ENCODE data around the gene CCDC182. TPM values are rescaled to one million over a fixed set of nuclear protein-coding genes. Genes with fewer than 3 reads are reported as not detected.

Gene CCDC182
- total and polyA plus RNA-seq, 2 of the 13 experiments (the other 11 are each of a cell fraction or from before 2014, with no cell fraction given), result not detected

DNA sequence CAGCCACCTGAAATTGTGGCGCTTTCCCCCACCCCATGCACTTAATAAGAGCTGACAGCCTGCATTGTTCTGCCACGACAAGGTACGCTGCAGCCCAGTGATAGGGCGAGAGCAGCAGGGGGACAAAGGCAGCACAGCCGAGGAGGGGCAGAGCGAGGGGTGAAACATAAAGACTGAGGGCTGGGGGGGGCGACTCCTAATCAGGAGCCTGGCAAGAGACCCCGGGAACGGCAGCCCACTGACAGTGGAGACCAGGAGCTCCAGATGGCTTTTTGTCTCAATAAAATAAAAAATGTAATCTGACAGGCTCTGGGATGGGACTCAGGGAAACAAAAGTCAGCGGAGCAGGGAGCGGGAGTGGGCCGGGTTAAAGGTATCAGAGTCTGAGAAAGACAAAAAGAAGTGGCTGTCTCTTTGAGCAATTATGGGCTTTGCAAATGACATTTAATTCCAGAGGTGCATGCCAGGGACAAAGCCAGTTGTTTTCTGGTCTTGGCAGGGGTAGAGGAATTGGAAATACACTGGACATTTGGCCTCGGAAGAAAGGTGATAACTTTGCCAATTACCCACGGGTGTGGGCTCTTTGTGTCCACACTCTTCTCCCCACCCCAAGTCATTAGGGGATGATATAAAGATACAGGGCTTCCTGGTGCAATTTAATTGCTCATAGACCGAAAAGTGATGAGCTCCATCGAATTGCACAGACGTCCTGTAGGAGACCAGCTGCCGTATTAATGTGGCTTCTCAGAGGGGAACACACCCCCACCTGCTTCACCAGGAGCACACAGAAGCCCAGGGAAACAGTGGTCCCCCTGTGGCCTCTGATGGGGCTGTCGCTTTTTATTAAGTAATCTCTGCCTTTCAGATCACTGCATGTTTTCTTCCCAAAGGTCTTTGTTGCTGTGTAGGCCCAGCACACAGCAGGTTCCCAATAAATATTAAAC is 17.6 kb upstream of the CCDC182 start:
- no peak overlapping the region for H3K27ac ChIP-seq (ENCODE audit: extremely low read length, insufficient read depth, low read length)
- peaks cover 10% of the 10 kb centered on the region for H3K4me1 ChIP-seq (ENCODE audit: insufficient read depth, low read length)
- no peak overlapping the region for H3K9ac ChIP-seq (ENCODE audit: insufficient read depth, low read depth, low read length)
- no peaks in the 10 kb centered on the region for H3K79me2 ChIP-seq (ENCODE audit: insufficient read depth, low read length)
- peaks cover 2 to 70% of the 10 kb centered on the region in 2 experiments; a peak in 4 of 5 replicates for H3K27me3 ChIP-seq (ENCODE audit: control insufficient read depth in 1 of 2, insufficient read depth in 2 of 2, low read length in 2 of 2)
- POLR2A ChIA-PET, result no interaction called here
- H2AFZ ChIP-seq (ENCODE audit: low read length), result no peak overlapping the region
- no peaks in the 10 kb centered on the region for H3K9me3 ChIP-seq (ENCODE audit: low read length)
- intact Hi-C loops (cut with micrococcal nuclease; ENCODE audit: unreplicated experiment), result no loop called here
- no peaks in the 10 kb centered on the region for H4K20me1 ChIP-seq (ENCODE audit: insufficient read depth, low read length)
- TF ChIP-seq ZNF367 (CRISPR knock-in tag; IDR thresholded peaks at IDR 0.05; ENCODE audit: borderline replicate concordance) (no peak), DBP (CRISPR knock-in tag; IDR thresholded peaks at IDR 0.05; ENCODE audit: not compliant biosample characterization) (no peak), ZNF318 (CRISPR knock-in tag; IDR thresholded peaks at IDR 0.05) (no peak)
- DNase-seq (ENCODE audit: low spot score) (no peak), FAIRE-seq (no peak), ATAC-seq (peak; percentile 25; the same call in 1 of the 3 replicates)
- no TSS peak for BruUV-seq (replicated peaks)
- 29% methylated on average over 19 of the region's 19 CpGs for WGBS (ENCODE audit: low lambda C conversion rate)
- CTCF ChIA-PET (ENCODE audit: low intra/inter-chr PET ratio, low total read pairs), result no interaction called here
- no peak overlapping the region for H3K4me3 ChIP-seq (replicated peaks in 1 of 3; ENCODE audit: insufficient read depth in 1 of 3, low read depth in 2 of 3, low read length in 3 of 3)
- H3K36me3 ChIP-seq (replicated peaks in 1 of 2; ENCODE audit: control insufficient read depth in 1 of 2, insufficient read depth in 2 of 2, low read length in 2 of 2), result no peaks in the 10 kb centered on the region
- no peak overlapping the region for H3K4me2 ChIP-seq (ENCODE audit: low read depth, low read length)
- in situ Hi-C loops (cut with HindIII; ENCODE audit: extremely low pct_ligation_motif_present, low pct_unique_long_range_greater_than_20kb), result no loop called here

Measured in HepG2 (cell line).